PC-9 (cell line): ENCODE results near the gene PRKCH.

ENCODE experiments used
- EZH2 ChIP-seq: fragments of 200-600 bp; sonication (generic); IDR thresholded peaks from 2 replicates; pipeline ENCODE4 v1.8.0; 2017; ENCODE audit warnings: antibody characterized with exemption, low read depth
- TF ChIP-seq, protein P1 (sequence below): fragments of 200-600 bp; sonication (generic); conservative IDR thresholded peaks from 2 replicates; pipeline ENCODE4 v1.6.1; 2017; ENCODE audit warnings: mixed run types, antibody characterized with exemption, mild to moderate bottlenecking, moderate library complexity

- TF ChIP-seq, protein P1, sequence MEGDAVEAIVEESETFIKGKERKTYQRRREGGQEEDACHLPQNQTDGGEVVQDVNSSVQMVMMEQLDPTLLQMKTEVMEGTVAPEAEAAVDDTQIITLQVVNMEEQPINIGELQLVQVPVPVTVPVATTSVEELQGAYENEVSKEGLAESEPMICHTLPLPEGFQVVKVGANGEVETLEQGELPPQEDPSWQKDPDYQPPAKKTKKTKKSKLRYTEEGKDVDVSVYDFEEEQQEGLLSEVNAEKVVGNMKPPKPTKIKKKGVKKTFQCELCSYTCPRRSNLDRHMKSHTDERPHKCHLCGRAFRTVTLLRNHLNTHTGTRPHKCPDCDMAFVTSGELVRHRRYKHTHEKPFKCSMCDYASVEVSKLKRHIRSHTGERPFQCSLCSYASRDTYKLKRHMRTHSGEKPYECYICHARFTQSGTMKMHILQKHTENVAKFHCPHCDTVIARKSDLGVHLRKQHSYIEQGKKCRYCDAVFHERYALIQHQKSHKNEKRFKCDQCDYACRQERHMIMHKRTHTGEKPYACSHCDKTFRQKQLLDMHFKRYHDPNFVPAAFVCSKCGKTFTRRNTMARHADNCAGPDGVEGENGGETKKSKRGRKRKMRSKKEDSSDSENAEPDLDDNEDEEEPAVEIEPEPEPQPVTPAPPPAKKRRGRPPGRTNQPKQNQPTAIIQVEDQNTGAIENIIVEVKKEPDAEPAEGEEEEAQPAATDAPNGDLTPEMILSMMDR: no peak
- TF ChIP-seq EZH2: no peak
These were observed 139.6 kb downstream of the PRKCH start for GRCh38 chr14:61460718-61461611.
